SK-N-SH (cell line): ENCODE results near the gene FYB2. TPM values are rescaled to one million over a fixed set of nuclear protein-coding genes. Genes with fewer than 3 reads are reported as not detected.

Experiments
- CTCF ChIA-PET: fragments of 300-600, 350-600 bp; formaldehyde crosslinking; extraction: SDS; loops from one replicate; lab custom pipeline; 2021; lab: Yijun Ruan, JAX
- POLR2A ChIA-PET: fragments of 350-600 bp; sonication (Branson Sonifier 250); formaldehyde crosslinking; extraction: SDS; loops from one replicate; lab custom pipeline; 2020; ENCODE audit warnings: antibody characterized with exemption, inconsistent platforms; lab: Yijun Ruan, JAX
- DNase-seq: peaks from one replicate; pipeline ENCODE4 v3.0.0; 2012
- H2AFZ ChIP-seq: fragments of 200-600 bp; sonication (generic); 2 replicates; pipeline ENCODE4 v1.8.1; 2016; ENCODE audit warnings: antibody characterized with exemption, mild to moderate bottlenecking, low read depth
- H3F3A ChIP-seq: fragments of 200-600 bp; sonication (generic); replicated peaks from 2 replicates; pipeline ENCODE3; 2016; ENCODE audit warnings: antibody characterized with exemption, mild to moderate bottlenecking; ENCODE audit not compliant: insufficient read depth
- H3K27ac ChIP-seq, 2 experiments: fragments of 200-500 bp in 1 of 2; fragments of 200-600 bp in 1 of 2; sonication (Bioruptor generic) in 1 of 2; sonication (generic), shearing (Covaris generic) in 1 of 2; 2 replicates each; pipeline versions ENCODE4 v1.5.1 to v1.6.1; 2014 to 2016; ENCODE audit warnings: low read depth in 2 of 2, inconsistent platforms in 1 of 2, low read length in 1 of 2, mild to moderate bottlenecking in 1 of 2, mixed read lengths in 1 of 2
- H3K27me3 ChIP-seq: fragments of 200-600 bp; sonication (generic), shearing (Covaris generic); 2 replicates; pipeline ENCODE4 v1.6.1; 2016; ENCODE audit warnings: mixed run types; ENCODE audit not compliant: insufficient read depth
- H3K36me3 ChIP-seq, 2 experiments: fragments of 200-500 bp in 1 of 2; fragments of 200-600 bp in 1 of 2; sonication (Bioruptor generic) in 1 of 2; sonication (generic) in 1 of 2; replicated peaks in 1 of 2; 2 replicates each; pipeline versions ENCODE3 to v1.5.1; 2014 to 2016; ENCODE audit warnings: low read length in 1 of 2, mild to moderate bottlenecking in 1 of 2; ENCODE audit not compliant: insufficient read depth in 2 of 2, control insufficient read depth in 1 of 2
- H3K4me1 ChIP-seq, 2 experiments: fragments of 200-500 bp in 1 of 2; fragments of 200-600 bp in 1 of 2; sonication (Bioruptor generic) in 1 of 2; sonication (generic), shearing (Covaris generic) in 1 of 2; 2 replicates each; pipeline versions ENCODE4 v1.5.1 to v1.6.1; 2014 to 2016; ENCODE audit warnings: low read depth in 1 of 2, low read length in 1 of 2, mixed run types in 1 of 2; ENCODE audit not compliant: insufficient read depth in 2 of 2, control insufficient read depth in 1 of 2
- H3K4me2 ChIP-seq: fragments of 200-600 bp; sonication (generic), shearing (Covaris generic); 2 replicates; pipeline ENCODE4 v1.6.1; 2017; ENCODE audit warnings: mixed run types
- H3K4me3 ChIP-seq, 2 experiments: fragments of 200-500 bp in 1 of 2; fragments of 200-600 bp in 1 of 2; sonication (Bioruptor generic) in 1 of 2; sonication (generic), shearing (Covaris generic) in 1 of 2; 2 replicates each; pipeline versions ENCODE4 v1.5.1 to v1.8.1; 2014 to 2016; ENCODE audit warnings: low read depth in 2 of 2, inconsistent platforms in 1 of 2, low read length in 1 of 2, mild to moderate bottlenecking in 1 of 2, mixed read lengths in 1 of 2, moderate library complexity in 1 of 2
- H3K79me2 ChIP-seq: fragments of 200-600 bp; sonication (generic); 2 replicates; pipeline ENCODE4 v1.8.1; 2017; ENCODE audit warnings: mild to moderate bottlenecking; ENCODE audit not compliant: insufficient read depth
- H3K9ac ChIP-seq: fragments of 200-600 bp; sonication (generic); 2 replicates; pipeline ENCODE4 v1.6.1; 2017; ENCODE audit warnings: mixed run types
- H3K9me2 ChIP-seq: fragments of 200-600 bp; sonication (generic); 2 replicates; pipeline ENCODE4 v1.6.1; 2017; ENCODE audit warnings: mixed run types
- H3K9me3 ChIP-seq: fragments of 200-600 bp; sonication (generic); 2 replicates; pipeline ENCODE4 v1.6.1; 2017; ENCODE audit warnings: mixed run types, mild to moderate bottlenecking, moderate library complexity
- H4K20me1 ChIP-seq: fragments of 200-600 bp; sonication (generic); 2 replicates; pipeline ENCODE4 v1.6.1; 2017; ENCODE audit warnings: mild to moderate bottlenecking, mixed run types; ENCODE audit not compliant: insufficient read depth
- FOXM1 ChIP-seq: IDR thresholded peaks from 2 replicates; pipeline ENCODE4 v1.4.0; 2012; ENCODE audit warnings: low read depth, mild to moderate bottlenecking
- NFIC ChIP-seq: IDR thresholded peaks from 2 replicates; pipeline ENCODE4 v1.4.0; 2012; ENCODE audit warnings: borderline replicate concordance
- POLR2AphosphoS5 ChIP-seq: IDR thresholded peaks from 2 replicates; pipeline ENCODE4 v1.6.1; 2012; ENCODE audit warnings: low read depth, low read length
- WGBS: methylation state at CpG from one replicate; pipeline ENCODE4 v1.1.6; 2017; ENCODE audit warnings: low lambda C conversion rate; 5-methylcytosine and 5-hydroxymethylcytosine counted together
- polyA plus RNA-seq, 3 experiments: library from polyadenylated mRNA; depleted of rRNA; stranded (reverse); fragments of >200 nt; gene quantifications; 2 replicates each; pipeline ENCODE4 v1.2.3, GENCODE V29; 2012

The FYB2 gene
- polyA plus RNA-seq, 1 of the 3 experiments (the other 2 are of a cell fraction), result not detected

DNA sequence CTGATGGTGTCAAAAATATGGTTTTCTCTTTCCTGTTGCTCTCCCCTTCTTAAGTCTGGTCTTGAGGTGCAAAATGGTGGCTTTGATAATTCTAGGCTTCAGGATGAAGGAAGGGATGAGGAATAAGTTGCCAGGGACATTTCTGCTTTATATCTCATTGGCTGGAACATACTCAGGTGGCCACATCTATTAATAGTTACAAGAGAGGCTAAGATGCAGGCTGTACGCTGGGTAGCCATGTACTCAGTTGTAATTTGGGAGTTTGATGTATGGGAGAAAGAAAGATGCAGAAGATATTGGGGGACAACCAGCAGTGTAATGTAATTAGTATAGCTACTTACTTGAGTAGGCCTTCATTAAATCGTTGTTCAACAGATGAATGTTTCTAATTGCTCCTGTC is 148.9 kb downstream of the FYB2 start:
- DNase-seq, result no peak
- no peaks in the 10 kb centered on the region for H3K9me3 ChIP-seq
- no peaks in the 10 kb centered on the region for H3K4me1 ChIP-seq
- H3F3A ChIP-seq, result no peaks in the 10 kb centered on the region
- no peak overlapping the region for H3K4me3 ChIP-seq
- no peaks in the 10 kb centered on the region for H4K20me1 ChIP-seq
- H3K27ac ChIP-seq, result no peak overlapping the region
- no peak for TF ChIP-seq NFIC
- no peak for TF ChIP-seq FOXM1
- TF ChIP-seq POLR2AphosphoS5, result no peak
- POLR2A ChIA-PET, result no interaction called here
- WGBS, result 64% methylated on average over 2 of the region's 2 CpGs
- H3K9ac ChIP-seq, result no peak overlapping the region
- H3K36me3 ChIP-seq, result no peaks in the 10 kb centered on the region
- H2AFZ ChIP-seq, result no peak overlapping the region
- H3K27me3 ChIP-seq, result no peaks in the 10 kb centered on the region
- no peaks in the 10 kb centered on the region; the same call in 1 of the 2 replicates for H3K9me2 ChIP-seq
- no peaks in the 10 kb centered on the region for H3K79me2 ChIP-seq
- no peak overlapping the region for H3K4me2 ChIP-seq
- CTCF ChIA-PET, result no interaction called here

Other genes starting within 250 kb of the FYB2 start
- gene PLPP3, start 239.8 kb downstream of the FYB2 start, polyA plus RNA-seq (2012; rRNA removed), result 32.2 and 38.1 TPM in 2 replicates
- 1.5 and 1.8 TPM in 2 replicates for gene PRKAA2, start 174.1 kb downstream of the FYB2 start, polyA plus RNA-seq (2012; rRNA removed)
- gene C8A, start 35.4 kb upstream of the FYB2 start, polyA plus RNA-seq (2012; rRNA removed), result not detected in 2 replicates
- not detected in 2 replicates for gene C8B, start 146.6 kb upstream of the FYB2 start, polyA plus RNA-seq (2012; rRNA removed)